ENCODE results near the gene TMED9.

The TMED9 gene

DNA sequence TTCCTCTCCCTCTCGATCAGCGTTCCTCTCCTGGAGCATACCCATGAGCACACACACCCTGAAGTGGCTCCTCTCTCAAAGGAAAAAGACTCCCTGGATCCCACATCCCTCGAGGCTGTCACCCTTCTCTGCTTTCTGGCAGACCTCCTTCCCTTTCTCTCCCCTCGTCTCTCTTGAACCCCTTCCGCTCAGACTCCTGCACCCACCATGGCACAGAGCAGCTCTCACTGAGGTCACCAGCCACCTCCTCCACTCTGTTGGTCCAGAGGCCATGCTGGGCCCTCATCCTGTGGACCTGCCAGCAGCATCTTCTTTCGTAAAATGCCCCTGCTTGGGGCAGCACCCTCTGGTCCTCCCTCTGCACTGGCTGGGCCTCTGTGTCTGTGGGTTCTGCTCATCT lies 13.7 kb downstream of the TMED9 start:
- Histone ChIP-seq H3K36me3 (replicated peaks; ENCODE audit: low read depth, low read length) (peaks cover 22% of the 10 kb centered on the region), H3K27ac (ENCODE audit: low read length) (no peak overlapping the region), H3K9me3 (ENCODE audit: insufficient read depth, low read length) (no peaks in the 10 kb centered on the region), H3K4me3 (ENCODE audit: low read length) (no peak overlapping the region), H3K9ac (ENCODE audit: low read length) (no peak overlapping the region), H3K4me1 (ENCODE audit: low read length) (peaks cover 6% of the 10 kb centered on the region), H3K4me2 (ENCODE audit: low read length) (no peak overlapping the region), H3K27me3 (ENCODE audit: low read depth, low read length) (no peaks in the 10 kb centered on the region), H3K79me2 (ENCODE audit: low read length) (peaks cover 12% of the 10 kb centered on the region), H4K20me1 (ENCODE audit: insufficient read depth, low read length) (0 out of 2 replicates have a peak, but pooled peaks cover 3% of the 10 kb centered on the region), H2AFZ (ENCODE audit: low read depth, low read length) (no peak overlapping the region)
- TF ChIP-seq, protein P1, sequence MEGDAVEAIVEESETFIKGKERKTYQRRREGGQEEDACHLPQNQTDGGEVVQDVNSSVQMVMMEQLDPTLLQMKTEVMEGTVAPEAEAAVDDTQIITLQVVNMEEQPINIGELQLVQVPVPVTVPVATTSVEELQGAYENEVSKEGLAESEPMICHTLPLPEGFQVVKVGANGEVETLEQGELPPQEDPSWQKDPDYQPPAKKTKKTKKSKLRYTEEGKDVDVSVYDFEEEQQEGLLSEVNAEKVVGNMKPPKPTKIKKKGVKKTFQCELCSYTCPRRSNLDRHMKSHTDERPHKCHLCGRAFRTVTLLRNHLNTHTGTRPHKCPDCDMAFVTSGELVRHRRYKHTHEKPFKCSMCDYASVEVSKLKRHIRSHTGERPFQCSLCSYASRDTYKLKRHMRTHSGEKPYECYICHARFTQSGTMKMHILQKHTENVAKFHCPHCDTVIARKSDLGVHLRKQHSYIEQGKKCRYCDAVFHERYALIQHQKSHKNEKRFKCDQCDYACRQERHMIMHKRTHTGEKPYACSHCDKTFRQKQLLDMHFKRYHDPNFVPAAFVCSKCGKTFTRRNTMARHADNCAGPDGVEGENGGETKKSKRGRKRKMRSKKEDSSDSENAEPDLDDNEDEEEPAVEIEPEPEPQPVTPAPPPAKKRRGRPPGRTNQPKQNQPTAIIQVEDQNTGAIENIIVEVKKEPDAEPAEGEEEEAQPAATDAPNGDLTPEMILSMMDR (IDR thresholded peaks at IDR 0.05; ENCODE audit: low read depth, low read length), result no peak
- no peak for TF ChIP-seq EZH2phosphoT487 (IDR thresholded peaks at IDR 0.05; ENCODE audit: low read depth)

DNA sequence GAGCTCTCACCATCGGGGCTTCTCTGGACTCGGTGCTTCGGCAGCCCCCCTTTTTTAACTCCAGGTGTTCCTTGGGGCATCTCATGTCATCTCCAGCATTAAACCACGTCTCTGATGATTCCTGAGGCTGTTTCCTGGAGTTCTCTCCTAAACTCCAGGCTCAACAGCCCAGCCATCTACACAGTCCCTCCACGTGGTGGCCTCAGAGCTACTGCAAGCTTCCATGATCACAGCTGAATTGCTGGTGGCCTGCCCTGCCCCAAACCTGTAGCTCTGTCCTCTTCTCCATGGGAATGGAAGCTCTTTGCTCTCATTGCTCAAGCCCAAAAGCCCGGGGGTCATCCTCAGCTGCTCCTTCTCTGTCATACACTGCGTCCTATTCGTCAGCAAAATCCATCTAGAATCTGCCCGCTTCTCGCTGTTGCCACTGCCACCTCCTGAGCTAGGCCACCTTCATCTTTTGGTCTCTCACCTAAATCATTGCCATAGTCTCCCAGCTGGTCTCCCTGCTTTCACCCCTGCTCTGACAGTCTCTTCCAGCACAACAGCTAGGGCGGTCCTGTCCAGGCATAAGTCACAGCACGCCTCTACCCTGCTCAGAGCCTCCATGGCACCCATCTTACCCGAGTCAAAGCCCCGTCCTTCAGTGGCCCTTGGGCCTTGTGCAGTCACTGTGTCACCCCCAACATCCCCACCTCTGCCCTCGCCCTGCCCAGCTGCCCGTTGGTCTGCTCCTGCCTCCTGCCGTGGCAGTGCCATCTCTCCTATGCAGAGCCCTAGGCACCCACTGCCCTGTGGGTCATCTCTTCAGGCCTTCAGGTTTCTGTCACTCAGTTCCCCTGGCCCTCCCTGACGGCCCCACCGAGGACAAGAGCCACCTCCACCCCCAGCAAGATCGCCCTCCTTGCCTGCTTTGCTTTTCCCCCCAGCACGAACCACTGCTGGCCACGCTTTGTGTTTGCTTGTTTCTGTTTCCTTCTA lies 14.4 kb downstream of the TMED9 start:
- Histone ChIP-seq H3K9ac (ENCODE audit: low read length) (no peak overlapping the region), H3K4me3 (ENCODE audit: low read length) (no peak overlapping the region), H2AFZ (ENCODE audit: low read depth, low read length) (no peak overlapping the region), H3K27me3 (ENCODE audit: low read depth, low read length) (no peaks in the 10 kb centered on the region), H3K4me2 (ENCODE audit: low read length) (no peak overlapping the region), H3K4me1 (ENCODE audit: low read length) (no peaks in the 10 kb centered on the region), H3K9me3 (ENCODE audit: insufficient read depth, low read length) (no peaks in the 10 kb centered on the region), H3K36me3 (replicated peaks; ENCODE audit: low read depth, low read length) (peaks cover 22% of the 10 kb centered on the region), H3K27ac (ENCODE audit: low read length) (no peak overlapping the region), H4K20me1 (ENCODE audit: insufficient read depth, low read length) (0 out of 2 replicates have a peak, but pooled peaks cover 3% of the 10 kb centered on the region), H3K79me2 (ENCODE audit: low read length) (peaks cover 5% of the 10 kb centered on the region)
- TF ChIP-seq EZH2phosphoT487 (IDR thresholded peaks at IDR 0.05; ENCODE audit: low read depth), result no peak
- TF ChIP-seq, protein P1 (IDR thresholded peaks at IDR 0.05; ENCODE audit: low read depth, low read length), result no peak

DNA sequence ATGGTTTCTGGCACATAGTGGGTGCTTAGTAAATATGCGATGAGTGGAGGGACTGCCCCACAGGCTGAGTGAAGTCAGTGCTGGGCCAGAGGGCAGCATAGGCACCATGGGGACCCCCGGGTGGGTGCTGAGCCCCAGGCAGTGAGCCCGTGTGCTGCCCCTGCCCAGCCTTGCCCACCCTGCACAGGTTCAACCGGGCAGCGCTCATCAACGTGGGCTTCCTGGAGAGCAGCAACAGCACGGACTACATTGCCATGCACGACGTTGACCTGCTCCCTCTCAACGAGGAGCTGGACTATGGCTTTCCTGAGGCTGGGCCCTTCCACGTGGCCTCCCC lies 15.1 kb downstream of the TMED9 start:
- H3K4me2 ChIP-seq (ENCODE audit: low read length), result no peak overlapping the region
- TF ChIP-seq, protein P1 (IDR thresholded peaks at IDR 0.05; ENCODE audit: low read depth, low read length), result no peak
- TF ChIP-seq EZH2phosphoT487 (IDR thresholded peaks at IDR 0.05; ENCODE audit: low read depth), result no peak

DNA sequence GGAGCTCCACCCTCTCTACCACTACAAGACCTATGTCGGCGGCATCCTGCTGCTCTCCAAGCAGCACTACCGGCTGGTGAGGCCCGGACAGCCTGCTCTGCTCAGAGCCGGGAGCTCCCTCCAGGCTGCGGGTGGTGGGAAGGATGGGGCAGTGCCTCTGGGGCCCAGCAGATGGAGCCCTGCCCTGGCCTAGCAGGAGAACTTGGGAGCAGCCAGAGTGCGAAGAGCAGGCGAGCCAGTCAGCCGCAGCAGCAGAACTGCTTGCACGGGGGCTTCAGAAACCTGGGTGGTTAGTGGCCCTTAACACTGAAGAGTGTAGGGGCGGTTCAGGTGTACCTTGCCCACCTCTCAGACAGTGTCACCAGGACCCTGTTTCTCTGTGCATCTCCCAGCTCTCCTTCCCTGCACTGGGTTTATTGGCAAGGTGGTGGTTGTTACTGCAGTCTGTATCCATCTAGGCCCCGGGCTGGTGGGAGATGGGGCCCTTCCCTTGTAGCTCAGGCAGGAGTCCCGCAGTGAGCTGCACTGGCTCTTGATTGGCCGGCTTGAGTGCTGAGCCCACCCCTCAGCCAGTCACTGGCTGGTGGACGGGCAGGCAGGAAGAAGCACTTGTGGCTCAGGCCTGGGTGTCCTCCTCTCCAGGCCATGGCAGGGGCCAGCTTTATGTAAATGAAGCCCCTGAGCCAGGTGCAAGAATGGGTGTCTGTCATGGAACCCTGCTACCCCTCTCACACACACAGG lies 15.6 kb downstream of the TMED9 start:
- Histone ChIP-seq H3K4me1 (ENCODE audit: low read length) (no peaks in the 10 kb centered on the region), H3K9me3 (ENCODE audit: insufficient read depth, low read length) (no peaks in the 10 kb centered on the region), H4K20me1 (ENCODE audit: insufficient read depth, low read length) (0 out of 2 replicates have a peak, but pooled peaks cover 3% of the 10 kb centered on the region), H2AFZ (ENCODE audit: low read depth, low read length) (no peak overlapping the region), H3K27me3 (ENCODE audit: low read depth, low read length) (no peaks in the 10 kb centered on the region), H3K79me2 (ENCODE audit: low read length) (no peaks in the 10 kb centered on the region), H3K4me2 (ENCODE audit: low read length) (no peak overlapping the region), H3K9ac (ENCODE audit: low read length) (no peak overlapping the region), H3K36me3 (replicated peaks; ENCODE audit: low read depth, low read length) (peaks cover 22% of the 10 kb centered on the region), H3K27ac (ENCODE audit: low read length) (no peak overlapping the region), H3K4me3 (ENCODE audit: low read length) (no peak overlapping the region)
- TF ChIP-seq, protein P1 (IDR thresholded peaks at IDR 0.05; ENCODE audit: low read depth, low read length), result peak; percentile 60
- no peak for TF ChIP-seq EZH2phosphoT487 (IDR thresholded peaks at IDR 0.05; ENCODE audit: low read depth)

More for the DNA sequence above, 15.1 kb downstream of the TMED9 start:
- Histone ChIP-seq H3K9me3 (ENCODE audit: insufficient read depth, low read length) (no peaks in the 10 kb centered on the region), H3K4me3 (ENCODE audit: low read length) (no peak overlapping the region), H3K4me1 (ENCODE audit: low read length) (no peaks in the 10 kb centered on the region), H3K9ac (ENCODE audit: low read length) (no peak overlapping the region), H3K79me2 (ENCODE audit: low read length) (no peaks in the 10 kb centered on the region; the same call in 1 of the 2 replicates), H3K27me3 (ENCODE audit: low read depth, low read length) (no peaks in the 10 kb centered on the region), H3K27ac (ENCODE audit: low read length) (no peak overlapping the region), H3K36me3 (replicated peaks; ENCODE audit: low read depth, low read length) (peaks cover 22% of the 10 kb centered on the region), H4K20me1 (ENCODE audit: insufficient read depth, low read length) (0 out of 2 replicates have a peak, but pooled peaks cover 3% of the 10 kb centered on the region), H2AFZ (ENCODE audit: low read depth, low read length) (no peak overlapping the region)

Data from OCI-LY3 (cell line).